Activated T-cell treated with anti-CD3 and anti-CD28 coated beads, Interleukin-2, amount 50 U/mL, for 72 hours (primary cell): Measurements from ENCODE around the gene IL26. TPM values are rescaled to one million over a fixed set of nuclear protein-coding genes. Genes with fewer than 3 reads are reported as not detected.

Experiments used
- ATAC-seq, 2 donors: fragments of 150-1000 bp; cut with Tn5 transposase; replicated peaks in 1 of 2; 2 replicates each; pipeline ENCODE4 v1.10.0; 2021; ENCODE audit warnings: moderate library complexity in 2 of 2, mild to moderate bottlenecking in 1 of 2
- DNase-seq, 2 donors: peaks; one replicate each; pipeline ENCODE4 v3.0.0; 2021 to 2022; ENCODE audit warnings: mixed read lengths in 1 of 2
- H3K27ac Mint-ChIP-seq: one replicate; pipeline ENCODE4 v1.8.0; 2022; ENCODE audit warnings: mild to moderate bottlenecking, moderate library complexity, mixed read lengths
- H3K27me3 Mint-ChIP-seq: one replicate; pipeline ENCODE4 v1.8.0; 2022; ENCODE audit warnings: low read depth, mixed read lengths
- H3K36me3 Mint-ChIP-seq, 2 donors: one replicate each; pipeline ENCODE4 v1.8.0; 2022; ENCODE audit warnings: mixed read lengths in 2 of 2, mild to moderate bottlenecking in 1 of 2; ENCODE audit not compliant: insufficient read depth in 2 of 2
- H3K4me1 Mint-ChIP-seq: one replicate; pipeline ENCODE4 v1.8.0; 2022; ENCODE audit warnings: low read depth, mixed read lengths
- H3K4me3 Mint-ChIP-seq, 2 donors: one replicate each; pipeline ENCODE4 v1.8.0; 2022; ENCODE audit warnings: mild to moderate bottlenecking in 2 of 2, mixed read lengths in 2 of 2, moderate library complexity in 2 of 2
- H3K9me3 Mint-ChIP-seq, 2 donors: one replicate each; pipeline ENCODE4 v1.8.0; 2022; ENCODE audit warnings: mixed read lengths in 2 of 2
- total RNA-seq, 2 donors: library from RNA; stranded (reverse); gene quantifications; one replicate each; pipeline ENCODE4 v1.2.3, GENCODE V29; 2022

IL26 gene
- total RNA-seq, 2 donors from 2014 or later = 0.53 to 1.6 TPM

DNA sequence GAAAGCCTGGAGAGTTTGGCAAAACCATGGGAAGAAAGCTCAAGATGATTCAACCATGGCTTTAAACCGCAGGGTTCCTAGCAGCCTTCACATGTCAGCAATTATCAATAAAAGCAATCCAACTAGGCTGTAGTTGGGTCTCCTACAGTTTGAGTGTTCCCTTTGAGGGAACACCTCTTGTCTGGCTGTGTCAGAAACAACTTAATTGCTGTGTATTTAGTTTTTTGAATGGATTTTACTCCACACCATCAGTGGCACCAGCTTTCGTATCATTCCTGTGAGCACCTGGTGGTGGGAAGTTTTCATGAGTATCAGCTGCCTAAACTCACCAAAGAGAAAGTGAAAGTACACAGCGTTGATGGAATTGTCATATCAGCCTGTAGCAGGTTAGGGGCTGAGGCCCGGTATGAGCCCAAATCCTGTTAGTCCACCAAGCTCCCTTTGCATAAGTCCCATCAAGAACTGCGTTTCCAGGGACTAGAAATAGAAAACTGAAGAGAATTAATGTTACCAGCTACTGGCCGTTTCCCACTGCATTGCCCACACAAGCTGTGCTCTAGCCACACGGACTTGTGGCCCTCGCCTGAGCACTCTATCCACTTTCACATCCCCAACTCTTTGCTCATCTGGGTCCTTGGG, 10.9 kb upstream of the IL26 start:
- H3K27me3 Mint-ChIP-seq = peaks cover 14% of the 10 kb centered on the region
- H3K27ac Mint-ChIP-seq = peak overlapping the region; percentile 79
- no peaks in the 10 kb centered on the region for H3K9me3 Mint-ChIP-seq
- peaks cover 2 to 3% of the 10 kb centered on the region in 2 donors for H3K36me3 Mint-ChIP-seq
- ATAC-seq (peak; percentile 49 to 64), DNase-seq (peak; percentile 28 to 32)
- peak overlapping the region; percentile 81 to 90 for H3K4me3 Mint-ChIP-seq
- peaks cover 60% of the 10 kb centered on the region for H3K4me1 Mint-ChIP-seq

GRCh38 chr12:68235576-68235975, 10.0 kb upstream of the IL26 start:
- peaks cover 2 to 3% of the 10 kb centered on the region in 2 donors for H3K36me3 Mint-ChIP-seq
- ATAC-seq = no peak
- no peaks in the 10 kb centered on the region for H3K9me3 Mint-ChIP-seq

GRCh38 chr12:68234140-68234539, 8.5 kb upstream of the IL26 start:
- Mint-ChIP-seq H3K4me1 (peaks cover 45% of the 10 kb centered on the region), H3K36me3 (peaks cover 2 to 3% of the 10 kb centered on the region in 2 donors)
- ATAC-seq = peak; percentile 43 to 53

More at GRCh38 chr12:68235576-68235975, 10.0 kb upstream of the IL26 start:
- H3K27ac Mint-ChIP-seq = no peak overlapping the region
- peaks cover 58% of the 10 kb centered on the region for H3K4me1 Mint-ChIP-seq
- peaks cover 15% of the 10 kb centered on the region for H3K27me3 Mint-ChIP-seq
- peak overlapping the region; percentile 81 to 90 for H3K4me3 Mint-ChIP-seq
- DNase-seq = no peak

DNA sequence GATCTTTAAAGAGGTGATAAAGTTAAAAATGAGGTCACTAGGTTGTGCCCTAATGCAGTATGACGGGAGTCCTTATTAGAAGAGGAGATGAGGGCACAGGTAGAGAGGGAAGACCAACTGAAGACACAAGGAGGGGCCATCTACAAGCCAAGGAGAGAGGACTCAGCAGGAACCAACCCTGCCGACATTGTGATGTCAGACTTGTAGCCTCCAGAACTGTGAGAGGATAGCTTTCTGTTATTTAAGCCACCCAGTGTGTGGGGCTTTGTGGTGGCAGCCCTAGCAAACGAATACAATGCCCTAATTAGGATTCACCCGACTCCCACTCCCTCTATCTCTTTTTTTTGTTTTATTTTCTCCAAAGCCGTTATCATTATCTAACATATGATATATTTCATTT, 7.9 kb upstream of the IL26 start:
- no peak for ATAC-seq
- no peak for DNase-seq
- peaks cover 45% of the 10 kb centered on the region for H3K4me1 Mint-ChIP-seq

More at GRCh38 chr12:68234140-68234539, 8.5 kb upstream of the IL26 start:
- Mint-ChIP-seq H3K9me3 (no peaks in the 10 kb centered on the region), H3K27me3 (peaks cover 12% of the 10 kb centered on the region), H3K27ac (no peak overlapping the region), H3K4me3 (no peak overlapping the region)
- DNase-seq = no peak

GRCh38 chr12:68231691-68232090, 6.1 kb upstream of the IL26 start:
- peaks cover 31% of the 10 kb centered on the region for H3K4me1 Mint-ChIP-seq
- no peak for DNase-seq
- H3K27me3 Mint-ChIP-seq = peaks cover 15% of the 10 kb centered on the region
- H3K4me3 Mint-ChIP-seq = no peak overlapping the region
- no peaks in the 10 kb centered on the region for H3K36me3 Mint-ChIP-seq
- H3K9me3 Mint-ChIP-seq = no peaks in the 10 kb centered on the region
- ATAC-seq = no peak
- no peak overlapping the region for H3K27ac Mint-ChIP-seq

More for the DNA sequence above, 7.9 kb upstream of the IL26 start:
- H3K9me3 Mint-ChIP-seq = no peaks in the 10 kb centered on the region
- no peak overlapping the region for H3K4me3 Mint-ChIP-seq
- peaks cover 2 to 3% of the 10 kb centered on the region in 2 donors for H3K36me3 Mint-ChIP-seq
- H3K27me3 Mint-ChIP-seq = peaks cover 12% of the 10 kb centered on the region
- H3K27ac Mint-ChIP-seq = no peak overlapping the region

- no peaks in the 10 kb centered on the region for H3K36me3 Mint-ChIP-seq
- no peak overlapping the region for H3K4me3 Mint-ChIP-seq
- H3K9me3 Mint-ChIP-seq = no peaks in the 10 kb centered on the region
- peaks cover 28% of the 10 kb centered on the region for H3K4me1 Mint-ChIP-seq
- no peak overlapping the region for H3K27ac Mint-ChIP-seq
- peaks cover 19% of the 10 kb centered on the region for H3K27me3 Mint-ChIP-seq
- DNase-seq (no peak), ATAC-seq (peak; percentile 60 to 62)
Observed at GRCh38 chr12:68231229-68231628, 5.6 kb upstream of the IL26 start.

DNA sequence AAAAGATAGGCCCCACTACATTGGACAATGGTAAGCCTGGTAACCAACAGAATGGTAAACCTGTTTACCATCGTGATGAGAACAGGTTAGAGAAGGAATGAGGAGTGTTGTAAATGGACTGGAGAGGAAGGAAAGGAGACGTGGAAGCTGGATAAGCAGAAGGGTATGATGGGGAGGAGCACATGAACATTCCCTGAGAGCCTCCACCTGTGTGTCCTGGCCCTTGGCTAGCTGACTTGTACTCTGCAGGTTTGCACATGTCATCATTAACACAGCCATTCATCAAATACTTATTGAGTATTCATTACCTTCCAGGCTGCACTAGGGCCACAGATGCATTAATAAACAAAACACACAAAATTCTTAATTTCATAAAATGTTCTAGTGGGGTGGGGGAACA, 4.3 kb upstream of the IL26 start:
- H3K27ac Mint-ChIP-seq = no peak overlapping the region
- no peak for ATAC-seq
- H3K4me1 Mint-ChIP-seq = peaks cover 25% of the 10 kb centered on the region

DNA sequence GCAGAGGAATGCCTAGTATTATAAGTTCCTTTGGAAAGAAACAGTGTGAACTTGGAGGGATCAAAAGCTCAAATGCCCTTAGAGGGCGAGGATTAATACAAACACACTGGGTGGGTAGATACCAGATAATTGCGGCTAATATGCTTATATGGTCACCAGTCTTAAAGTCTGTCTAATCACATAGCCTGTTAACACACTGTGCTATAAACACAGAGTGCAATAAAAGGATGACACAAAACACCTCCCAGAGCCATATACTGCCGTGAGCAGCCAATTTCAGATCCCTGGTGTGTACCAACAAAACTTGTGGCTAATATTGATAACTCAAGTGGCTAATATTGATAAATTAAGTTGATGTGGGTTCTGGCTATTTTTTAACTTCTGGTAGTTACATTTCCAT, 1.7 kb upstream of the IL26 start:
- ATAC-seq = no peak
- no peak for DNase-seq
- no peaks in the 10 kb centered on the region for H3K9me3 Mint-ChIP-seq
- no peak overlapping the region for H3K4me3 Mint-ChIP-seq
- H3K27me3 Mint-ChIP-seq = peaks cover 33% of the 10 kb centered on the region
- H3K36me3 Mint-ChIP-seq = no peaks in the 10 kb centered on the region
- H3K27ac Mint-ChIP-seq = no peak overlapping the region
- peaks cover 21% of the 10 kb centered on the region for H3K4me1 Mint-ChIP-seq

More for the DNA sequence above, 4.3 kb upstream of the IL26 start:
- H3K4me3 Mint-ChIP-seq = no peak overlapping the region
- no peak for DNase-seq
- H3K9me3 Mint-ChIP-seq = no peaks in the 10 kb centered on the region
- no peaks in the 10 kb centered on the region for H3K36me3 Mint-ChIP-seq
- H3K27me3 Mint-ChIP-seq = peaks cover 29% of the 10 kb centered on the region

DNA sequence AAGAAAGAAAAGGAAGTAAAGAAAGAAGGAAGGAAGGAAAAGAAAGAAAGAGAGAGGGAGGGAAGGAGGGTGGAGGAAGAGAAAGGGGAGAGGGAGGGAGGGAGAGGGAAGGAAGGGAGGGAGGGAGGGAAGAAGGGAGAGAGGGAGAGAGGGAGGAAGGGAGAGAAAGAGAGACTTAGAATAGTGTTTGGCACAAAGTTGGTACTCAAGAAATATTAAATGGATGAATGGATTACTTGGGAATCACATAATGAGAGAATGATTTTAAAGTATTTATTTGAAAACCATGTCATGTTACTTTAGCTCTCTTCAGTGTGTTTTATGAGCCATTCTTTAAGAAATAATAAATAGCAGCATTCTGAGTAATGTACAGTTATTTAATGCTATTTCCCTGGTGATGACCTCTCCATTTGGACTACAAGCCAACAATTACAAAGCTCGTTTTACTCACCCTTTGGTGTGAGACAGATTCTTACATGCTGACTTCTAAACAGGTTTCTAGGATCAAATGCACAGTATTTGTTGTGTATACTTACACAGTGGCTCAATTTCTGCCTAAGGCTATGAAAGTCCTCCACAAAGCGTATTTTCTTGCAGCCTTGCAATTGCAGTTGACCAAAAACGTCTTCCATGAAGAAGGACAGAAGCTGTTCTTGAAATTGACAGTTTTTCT, 861 bp downstream of the IL26 start:
- Mint-ChIP-seq H3K36me3 (no peaks in the 10 kb centered on the region), H3K27ac (peak overlapping the region; percentile 19), H3K9me3 (no peaks in the 10 kb centered on the region), H3K27me3 (peaks cover 26% of the 10 kb centered on the region), H3K4me3 (no peak overlapping the region), H3K4me1 (peaks cover 12% of the 10 kb centered on the region)
- DNase-seq (no peak), ATAC-seq (no peak)

DNA sequence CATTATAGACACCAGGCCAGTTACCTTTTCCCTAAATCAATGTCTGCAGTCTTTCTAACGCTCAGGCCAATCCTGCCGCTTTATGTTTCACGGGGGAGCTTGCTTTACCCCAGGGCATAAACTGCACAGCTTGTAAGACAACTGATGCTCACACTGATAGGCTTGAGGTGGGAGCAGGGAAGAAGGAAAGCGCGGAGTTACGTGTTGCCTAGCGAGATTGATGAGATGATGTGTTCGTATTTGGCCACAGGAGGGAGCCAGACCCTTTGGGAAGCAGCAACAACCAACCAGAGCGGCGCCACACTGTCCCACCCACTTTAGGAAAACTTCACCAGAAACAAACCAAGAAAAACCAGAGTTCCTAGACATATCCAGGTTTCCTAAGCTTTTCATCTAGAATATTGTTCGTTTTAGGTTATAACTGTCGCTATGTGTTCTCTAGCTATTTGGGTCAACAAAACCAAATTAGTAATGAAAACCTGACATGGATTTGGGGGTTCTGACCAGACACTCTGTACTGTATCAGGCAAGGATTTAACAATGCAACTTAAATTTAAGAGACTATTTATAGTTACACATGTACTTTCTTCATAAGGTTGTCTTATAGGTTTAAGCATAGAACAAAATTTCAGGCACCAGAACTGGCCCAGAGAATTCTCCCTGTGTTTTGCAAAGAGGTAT, 2.4 kb downstream of the IL26 start:
- Mint-ChIP-seq H3K4me3 (peak overlapping the region; percentile 63 to 66), H3K36me3 (no peaks in the 10 kb centered on the region), H3K27ac (no peak overlapping the region), H3K9me3 (no peaks in the 10 kb centered on the region), H3K4me1 (peaks cover 12% of the 10 kb centered on the region), H3K27me3 (peaks cover 26% of the 10 kb centered on the region)
- ATAC-seq (peak; percentile 90 to 91), DNase-seq (peak; percentile 67 to 69)

- Mint-ChIP-seq H3K4me1 (peaks cover 12% of the 10 kb centered on the region), H3K27me3 (peaks cover 26% of the 10 kb centered on the region), H3K36me3 (no peaks in the 10 kb centered on the region), H3K4me3 (peak overlapping the region in 1 of 2 donors; percentile 36), H3K27ac (no peak overlapping the region), H3K9me3 (no peaks in the 10 kb centered on the region)
- ATAC-seq = no peak
- DNase-seq = no peak
Observed at GRCh38 chr12:68222326-68222725, 3.3 kb downstream of the IL26 start.

DNA sequence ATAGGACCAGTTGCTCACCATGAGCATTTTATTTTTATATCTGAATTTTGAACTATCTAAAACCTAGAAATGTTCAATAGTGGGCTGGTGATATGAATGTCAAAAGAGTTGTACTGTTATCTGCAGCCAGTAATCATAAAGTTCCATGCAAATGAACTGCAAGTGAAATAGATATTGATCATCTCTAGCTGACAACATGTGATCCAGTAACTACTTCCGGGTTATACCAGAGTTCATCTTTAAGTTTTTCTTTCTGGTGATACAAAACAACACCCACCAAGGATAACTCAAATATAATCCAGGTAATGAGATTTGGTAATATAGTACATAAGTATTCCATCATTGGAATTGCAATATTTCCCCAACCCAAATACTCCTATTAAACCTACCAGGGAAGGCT, 4.1 kb downstream of the IL26 start:
- H3K36me3 Mint-ChIP-seq = no peaks in the 10 kb centered on the region
- H3K4me1 Mint-ChIP-seq = peaks cover 12% of the 10 kb centered on the region
- H3K9me3 Mint-ChIP-seq = no peaks in the 10 kb centered on the region
- peaks cover 22% of the 10 kb centered on the region for H3K27me3 Mint-ChIP-seq
- ATAC-seq = no peak
- no peak overlapping the region for H3K27ac Mint-ChIP-seq
- no peak overlapping the region for H3K4me3 Mint-ChIP-seq
- no peak for DNase-seq

- Mint-ChIP-seq H3K27ac (no peak overlapping the region), H3K27me3 (peaks cover 35% of the 10 kb centered on the region), H3K9me3 (peaks cover 3% of the 10 kb centered on the region in 2 donors), H3K36me3 (peaks cover 0 to 2% of the 10 kb centered on the region in 2 donors), H3K4me3 (no peak overlapping the region), H3K4me1 (peaks cover 17% of the 10 kb centered on the region)
- ATAC-seq (no peak), DNase-seq (no peak)
Observed at GRCh38 chr12:68210875-68211274, 14.7 kb downstream of the IL26 start.
